H1 (cell line): ENCODE measurements around the gene FRMD4B. TPM values are rescaled to one million over a fixed set of nuclear protein-coding genes. Genes with fewer than 3 reads are reported as not detected.

Experiments
- CBX5 ChIP-seq: fragments of 300-800, 300-1000 bp; sonication (generic); IDR thresholded peaks from 2 replicates; pipeline ENCODE4 v1.7.1; 2016; ENCODE audit warnings: antibody characterized with exemption, low read length, low read depth
- CBX8 ChIP-seq: fragments of 300-800, 300-1000 bp; sonication (generic); IDR thresholded peaks from 2 replicates; pipeline ENCODE4 v1.7.1; 2016; ENCODE audit warnings: low read depth, low read length, borderline replicate concordance
- CEBPB ChIP-seq: IDR thresholded peaks from 2 replicates; pipeline ENCODE4 v1.6.1; 2012; ENCODE audit warnings: low read depth, low read length
- CREB1 ChIP-seq: IDR thresholded peaks from 2 replicates; pipeline ENCODE4 v1.6.1; 2012; ENCODE audit warnings: inconsistent platforms
- JUN ChIP-seq: IDR thresholded peaks from 2 replicates; pipeline ENCODE4 v1.6.1; 2011; ENCODE audit warnings: low read depth, mild to moderate bottlenecking, improper control_type of control experiment, low read length
- JUND ChIP-seq: IDR thresholded peaks from 2 replicates; pipeline ENCODE4 v1.6.1; 2011; ENCODE audit warnings: mild to moderate bottlenecking, improper control_type of control experiment, low read length
- MAFK ChIP-seq: IDR thresholded peaks from 2 replicates; pipeline ENCODE4 v1.6.1; 2012; ENCODE audit warnings: low read depth, mild to moderate bottlenecking, improper control_type of control experiment, low read length
- NANOG ChIP-seq: IDR thresholded peaks from 2 replicates; pipeline ENCODE4 v1.6.1; 2011; ENCODE audit warnings: low read length, low read depth, mild to moderate bottlenecking, inconsistent platforms; ENCODE audit not compliant: insufficient read depth, poor library complexity, severe bottlenecking
- NRF1 ChIP-seq: IDR thresholded peaks from 2 replicates; pipeline ENCODE4 v1.6.1; 2011; ENCODE audit warnings: mild to moderate bottlenecking, low read depth, low read length, improper control_type of control experiment
- RAD21 ChIP-seq, 2 experiments: IDR thresholded peaks in 1 of 2; conservative IDR thresholded peaks in 1 of 2; 2 replicates each; pipeline ENCODE4 v1.6.1; 2011; ENCODE audit warnings: low read depth in 2 of 2, low read length in 2 of 2, improper control_type of control experiment in 1 of 2, inconsistent platforms in 1 of 2, mild to moderate bottlenecking in 1 of 2, moderate library complexity in 1 of 2
- RFX5 ChIP-seq: IDR thresholded peaks from 2 replicates; pipeline ENCODE4 v1.6.1; 2011; ENCODE audit warnings: low read depth, low read length, improper control_type of control experiment, borderline replicate concordance
- SIN3A ChIP-seq, 2 experiments: IDR thresholded peaks in 1 of 2; conservative IDR thresholded peaks in 1 of 2; 2 replicates each; pipeline ENCODE4 v1.6.1; 2011 to 2012; ENCODE audit warnings: low read length in 2 of 2, improper control_type of control experiment in 1 of 2, low read depth in 1 of 2, mild to moderate bottlenecking in 1 of 2
- SIRT6 ChIP-seq: IDR thresholded peaks from one replicate; pipeline ENCODE4 v1.7.1; 2012; ENCODE audit warnings: low read length, inconsistent platforms
- SIX5 ChIP-seq: IDR thresholded peaks from 2 replicates; pipeline ENCODE4 v1.6.1; 2011; ENCODE audit warnings: mild to moderate bottlenecking, low read depth, low read length
- SP2 ChIP-seq: IDR thresholded peaks from 2 replicates; pipeline ENCODE4 v1.6.1; 2012; ENCODE audit warnings: mild to moderate bottlenecking, low read length, inconsistent platforms
- TAF1 ChIP-seq: IDR thresholded peaks from 2 replicates; pipeline ENCODE4 v1.6.1; 2011; ENCODE audit warnings: mild to moderate bottlenecking, low read depth, low read length
- TAF7 ChIP-seq: optimal IDR thresholded peaks from 2 replicates; pipeline ENCODE3; 2011; ENCODE audit warnings: low read depth, mild to moderate bottlenecking, inconsistent platforms, low read length, moderate library complexity, borderline replicate concordance
- TBP ChIP-seq: IDR thresholded peaks from 2 replicates; pipeline ENCODE4 v1.6.1; 2011; ENCODE audit warnings: low read depth, low read length, improper control_type of control experiment
- polyA plus RNA-seq, 7 experiments: library from polyadenylated mRNA; depleted of rRNA in 3 of 7; stranded (reverse) in 5 of 7; unstranded in 2 of 7; fragments of >200 nt in 5 of 7; fragments of 200-250 nt in 2 of 7; gene quantifications; 1 replicate in 5 of 7; 2 replicates in 1 of 7; 4 replicates in 1 of 7; pipeline versions ENCODE4 v1.2.1 to v1.2.3, GENCODE V29; 2011 to 2013; ENCODE audit warnings: missing spikeins in 2 of 7, mixed read lengths in 2 of 7
- total RNA-seq: library from RNA; stranded (reverse); fragmentation: NEBNext Ultra II Directional; extraction: Animal tissue kit (Norgen Biotek cat#: 25700); gene quantifications from 2 replicates; pipeline ENCODE4 v1.2.1, GENCODE V29; 2021
- TF ChIP-seq, protein P1 (sequence below): IDR thresholded peaks from 2 replicates; pipeline ENCODE4 v1.6.1; 2011; ENCODE audit warnings: low read depth, mild to moderate bottlenecking, low read length; ENCODE audit not compliant: insufficient read depth
- TF ChIP-seq, protein P2 (sequence below): IDR thresholded peaks from 2 replicates; pipeline ENCODE4 v1.6.1; 2012; ENCODE audit warnings: inconsistent platforms

FRMD4B gene
- total and polyA plus RNA-seq, 2 of the 8 experiments (the other 6 are each of a cell fraction or from before 2014, with no cell fraction given), result 2.7 to 7.2 TPM

DNA sequence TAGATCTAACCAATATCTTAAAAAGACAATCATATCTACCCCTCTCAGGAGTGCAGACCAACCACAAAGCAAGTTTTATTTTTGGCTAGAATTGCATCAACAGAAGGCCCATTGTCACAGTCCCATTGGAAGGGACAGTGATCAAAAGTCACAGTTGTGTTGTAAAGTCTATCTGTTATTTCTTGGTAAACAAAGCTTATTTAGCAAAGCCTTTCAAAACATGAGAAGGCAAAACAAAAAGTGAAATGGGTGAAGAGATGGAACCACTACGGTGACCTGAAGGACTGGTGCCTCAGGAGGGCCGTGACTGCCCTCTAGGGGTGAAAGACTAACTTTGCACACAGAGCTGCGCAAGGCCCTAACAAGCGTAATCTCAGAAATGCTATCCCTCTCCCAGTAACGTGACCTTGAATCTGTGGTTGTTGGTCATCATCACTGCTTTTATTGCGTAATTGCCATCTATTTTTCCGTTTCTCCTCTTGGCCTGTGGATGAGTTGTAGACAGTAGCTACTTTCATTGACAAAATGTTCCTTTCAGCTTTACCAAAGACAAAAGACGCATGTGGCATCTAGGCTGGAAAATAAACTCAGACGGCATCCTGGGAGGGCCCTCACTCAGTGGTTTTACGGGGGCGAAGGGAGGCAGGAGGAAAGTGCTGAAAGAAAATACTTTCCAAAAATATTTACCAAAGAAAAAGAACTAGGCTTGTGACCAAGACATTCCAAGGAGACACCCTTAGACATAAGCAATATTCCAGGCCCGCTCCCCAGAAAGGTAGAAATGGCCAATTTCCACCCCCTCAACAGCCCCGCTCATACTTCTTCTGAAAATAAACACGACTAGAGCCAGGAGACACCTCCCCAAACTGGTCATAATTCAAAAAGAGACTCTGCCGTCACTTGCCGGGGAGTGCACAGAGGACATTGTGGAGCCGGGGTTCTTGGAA lies 79.4 kb downstream of the FRMD4B start (continued):
- TF ChIP-seq SIRT6, result no peak
- TF ChIP-seq NRF1, result no peak
- no peak for TF ChIP-seq CBX8
- TF ChIP-seq RFX5, result no peak
- no peak for TF ChIP-seq SP2
- no peak for TF ChIP-seq TBP
- no peak for TF ChIP-seq MAFK
- peak; percentile 95 for TF ChIP-seq CEBPB
- TF ChIP-seq, protein P1, sequence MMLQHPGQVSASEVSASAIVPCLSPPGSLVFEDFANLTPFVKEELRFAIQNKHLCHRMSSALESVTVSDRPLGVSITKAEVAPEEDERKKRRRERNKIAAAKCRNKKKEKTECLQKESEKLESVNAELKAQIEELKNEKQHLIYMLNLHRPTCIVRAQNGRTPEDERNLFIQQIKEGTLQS, result peak; percentile 2; the same call in 1 of the 2 replicates
- peak; percentile 98 to 99 for TF ChIP-seq RAD21 (IDR thresholded peaks at IDR 0.05 in 1 of 2, conservative IDR thresholded peaks at IDR 0.05 in 1 of 2; ENCODE audit: low read depth in 2 of 2, low read length in 2 of 2)
- TF ChIP-seq TAF1, result no peak
- 0 out of 2 replicates have a peak, but pooled peaks have one; percentile 18 for TF ChIP-seq JUND
- no peak for TF ChIP-seq JUN
- no peak for TF ChIP-seq CBX5
- TF ChIP-seq SIN3A (conservative IDR thresholded peaks at IDR 0.05 in 1 of 2, IDR thresholded peaks at IDR 0.05 in 1 of 2; ENCODE audit: low read depth in 1 of 2, low read length in 2 of 2), result no peak
- TF ChIP-seq SIX5, result no peak
- TF ChIP-seq CREB1, result 0 out of 2 replicates have a peak, but pooled peaks have one; percentile 22
- TF ChIP-seq TAF7, result no peak
- TF ChIP-seq NANOG, result no peak
- TF ChIP-seq, protein P2, sequence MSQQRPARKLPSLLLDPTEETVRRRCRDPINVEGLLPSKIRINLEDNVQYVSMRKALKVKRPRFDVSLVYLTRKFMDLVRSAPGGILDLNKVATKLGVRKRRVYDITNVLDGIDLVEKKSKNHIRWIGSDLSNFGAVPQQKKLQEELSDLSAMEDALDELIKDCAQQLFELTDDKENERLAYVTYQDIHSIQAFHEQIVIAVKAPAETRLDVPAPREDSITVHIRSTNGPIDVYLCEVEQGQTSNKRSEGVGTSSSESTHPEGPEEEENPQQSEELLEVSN, result no peak
- TF ChIP-seq, all 59 proteins: peak for 6
